ENCODE results near the gene RDM1. TPM values are rescaled to one million over a fixed set of nuclear protein-coding genes. Genes with fewer than 3 reads are reported as not detected.

Gene RDM1
- total and polyA plus RNA-seq, 4 donors = not detected

- 39 to 45% methylated on average over 8 of the region's 8 CpGs for WGBS, 2 donors
- DNase-seq (peak; percentile 74 to 82), ATAC-seq (ENCODE audit: low FRiP score) (peak; percentile 72)
- intact Hi-C loops (cut with DNase I) = loop anchor here (10.0 kb wide), 2 partner anchors 175 to 515 kb away; partner anchors contain the start of gene ZNHIT3 (in 2 of the 2)
- Histone ChIP-seq H3K4me3 (ENCODE audit: low read length in 2 of 2) (no peak overlapping the region), H3K4me1 (ENCODE audit: control insufficient read depth in 1 of 2, insufficient read depth in 2 of 2, low read length in 2 of 2) (no peaks in the 10 kb centered on the region), H3K9me3 (ENCODE audit: control insufficient read depth, low read length) (no peaks in the 10 kb centered on the region), H3K27me3 (ENCODE audit: control insufficient read depth in 1 of 2, insufficient read depth in 2 of 2, low read length in 1 of 2) (no peaks in the 10 kb centered on the region), H3K27ac (ENCODE audit: low read depth in 1 of 2, low read length in 2 of 2) (no peak overlapping the region), H3K36me3 (ENCODE audit: control insufficient read depth in 1 of 2, insufficient read depth in 2 of 2, low read length in 1 of 2) (no peaks in the 10 kb centered on the region)
These were observed 39.2 kb upstream of the RDM1 start for GRCh38 chr17:35969558-35970380.

DNA sequence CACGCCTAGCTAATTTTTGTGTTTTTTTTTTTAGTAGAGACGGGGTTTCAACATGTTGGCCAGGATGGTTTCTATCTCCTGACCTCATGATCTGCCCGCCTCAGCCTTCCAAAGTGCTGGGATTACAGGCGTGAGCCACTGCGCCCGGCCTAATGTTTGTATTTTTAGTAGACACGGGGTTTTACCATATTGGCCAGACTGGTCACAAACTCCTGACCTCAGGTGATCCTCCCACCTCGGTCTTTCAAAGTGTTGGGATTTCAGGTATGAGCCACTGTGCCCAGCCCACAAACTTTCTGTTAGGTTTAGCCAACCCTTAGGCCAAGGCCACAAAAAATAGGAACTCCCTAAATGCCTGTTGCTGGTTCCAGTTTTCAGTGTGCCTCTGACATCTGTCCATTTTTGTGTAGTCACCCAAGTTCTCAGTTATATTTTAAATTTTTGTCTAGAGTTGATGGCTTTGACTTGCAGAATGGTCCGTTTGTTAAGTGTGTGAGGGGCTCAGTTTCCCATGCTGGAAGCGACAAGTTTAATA is 38.0 kb upstream of the RDM1 start:
- no peak for ATAC-seq (ENCODE audit: low FRiP score)

GRCh38 chr17:35965272-35965671 is 34.7 kb upstream of the RDM1 start:
- H3K27ac ChIP-seq (ENCODE audit: low read depth in 1 of 2, low read length in 2 of 2) = no peak overlapping the region
- 89 to 90% methylated on average over 7 of the region's 7 CpGs for WGBS, 2 donors
- ATAC-seq (ENCODE audit: low FRiP score) (no peak), DNase-seq (no peak)
- H3K9me3 ChIP-seq (ENCODE audit: control insufficient read depth, low read length) = no peaks in the 10 kb centered on the region
- intact Hi-C loops (cut with DNase I) = loop anchor here (10.0 kb wide), 2 partner anchors 180 to 520 kb away; partner anchors contain the start of gene ZNHIT3 (in 2 of the 2)
- H3K36me3 ChIP-seq (ENCODE audit: control insufficient read depth in 1 of 2, insufficient read depth in 2 of 2, low read length in 1 of 2) = no peaks in the 10 kb centered on the region
- H3K27me3 ChIP-seq (ENCODE audit: control insufficient read depth in 1 of 2, insufficient read depth in 2 of 2, low read length in 1 of 2) = no peaks in the 10 kb centered on the region
- no peak overlapping the region for H3K4me3 ChIP-seq (ENCODE audit: low read length in 2 of 2)
- H3K4me1 ChIP-seq (ENCODE audit: control insufficient read depth in 1 of 2, insufficient read depth in 2 of 2, low read length in 2 of 2) = no peaks in the 10 kb centered on the region

More for the DNA sequence above, 38.0 kb upstream of the RDM1 start:
- H3K9me3 ChIP-seq (ENCODE audit: control insufficient read depth, low read length) = no peaks in the 10 kb centered on the region
- H3K4me3 ChIP-seq (ENCODE audit: low read length in 2 of 2) = no peak overlapping the region
- intact Hi-C loops (cut with DNase I) = loop anchor here (10.0 kb wide), 2 partner anchors 176 to 516 kb away; partner anchors contain the start of gene ZNHIT3 (in 2 of the 2)
- no peaks in the 10 kb centered on the region for H3K27me3 ChIP-seq (ENCODE audit: control insufficient read depth in 1 of 2, insufficient read depth in 2 of 2, low read length in 1 of 2)
- WGBS, 2 donors = 80 to 81% methylated on average over 10 of the region's 10 CpGs
- no peaks in the 10 kb centered on the region for H3K36me3 ChIP-seq (ENCODE audit: control insufficient read depth in 1 of 2, insufficient read depth in 2 of 2, low read length in 1 of 2)
- no peak for DNase-seq
- no peaks in the 10 kb centered on the region for H3K4me1 ChIP-seq (ENCODE audit: control insufficient read depth in 1 of 2, insufficient read depth in 2 of 2, low read length in 2 of 2)
- H3K27ac ChIP-seq (ENCODE audit: low read depth in 1 of 2, low read length in 2 of 2) = no peak overlapping the region

DNA sequence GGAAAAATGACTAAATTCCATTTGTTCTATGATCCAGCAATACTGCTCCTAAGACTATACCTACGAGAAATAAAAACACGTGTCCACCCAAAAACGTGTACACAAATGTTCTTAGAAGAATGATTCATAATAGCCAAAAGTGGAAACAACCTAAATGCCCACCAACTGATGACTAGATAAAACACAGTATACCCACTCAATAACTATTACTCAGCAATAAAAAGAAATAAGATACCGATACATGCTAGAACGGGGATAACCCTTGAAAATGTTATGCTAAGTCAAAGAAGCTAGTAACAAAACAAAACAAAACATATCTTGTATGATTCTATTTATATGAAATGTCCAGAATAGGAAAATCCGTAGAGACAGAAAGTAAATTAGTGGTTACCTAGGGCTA is 33.1 kb upstream of the RDM1 start:
- 67% methylated on average over 6 of the region's 6 CpGs for WGBS, 2 donors
- no peaks in the 10 kb centered on the region for H3K4me1 ChIP-seq (ENCODE audit: control insufficient read depth in 1 of 2, insufficient read depth in 2 of 2, low read length in 2 of 2)
- ATAC-seq (ENCODE audit: low FRiP score) = no peak

GRCh38 chr17:35953720-35954119 is 23.1 kb upstream of the RDM1 start:
- intact Hi-C loops (cut with DNase I) = loop anchor here in 1 of 2 donors (10.0 kb wide), 1 partner anchor 51 kb away; the partner anchor contains the start of gene CCL15
- no peaks in the 10 kb centered on the region for H3K9me3 ChIP-seq (ENCODE audit: control insufficient read depth, low read length)
- no peak for ATAC-seq (ENCODE audit: low FRiP score)
- no peak for DNase-seq
- 52 to 56% methylated on average over 7 of the region's 7 CpGs for WGBS, 2 donors
- H3K4me1 ChIP-seq (ENCODE audit: control insufficient read depth in 1 of 2, insufficient read depth in 2 of 2, low read length in 2 of 2) = no peaks in the 10 kb centered on the region
- H3K36me3 ChIP-seq (ENCODE audit: control insufficient read depth in 1 of 2, insufficient read depth in 2 of 2, low read length in 1 of 2) = no peaks in the 10 kb centered on the region
- no peak overlapping the region for H3K27ac ChIP-seq (ENCODE audit: low read depth in 1 of 2, low read length in 2 of 2)
- no peak overlapping the region for H3K4me3 ChIP-seq (ENCODE audit: low read length in 2 of 2)
- no peaks in the 10 kb centered on the region for H3K27me3 ChIP-seq (ENCODE audit: control insufficient read depth in 1 of 2, insufficient read depth in 2 of 2, low read length in 1 of 2)

More for the DNA sequence above, 33.1 kb upstream of the RDM1 start:
- Histone ChIP-seq H3K4me3 (ENCODE audit: low read length in 2 of 2) (no peak overlapping the region), H3K9me3 (ENCODE audit: control insufficient read depth, low read length) (no peaks in the 10 kb centered on the region), H3K36me3 (ENCODE audit: control insufficient read depth in 1 of 2, insufficient read depth in 2 of 2, low read length in 1 of 2) (no peaks in the 10 kb centered on the region), H3K27me3 (ENCODE audit: control insufficient read depth in 1 of 2, insufficient read depth in 2 of 2, low read length in 1 of 2) (no peaks in the 10 kb centered on the region), H3K27ac (ENCODE audit: low read depth in 1 of 2, low read length in 2 of 2) (no peak overlapping the region)
- no peak for DNase-seq
- intact Hi-C loops (cut with DNase I) = loop anchor here (10.0 kb wide), 2 partner anchors 181 to 521 kb away; partner anchors contain the start of gene ZNHIT3 (in 2 of the 2)

DNA sequence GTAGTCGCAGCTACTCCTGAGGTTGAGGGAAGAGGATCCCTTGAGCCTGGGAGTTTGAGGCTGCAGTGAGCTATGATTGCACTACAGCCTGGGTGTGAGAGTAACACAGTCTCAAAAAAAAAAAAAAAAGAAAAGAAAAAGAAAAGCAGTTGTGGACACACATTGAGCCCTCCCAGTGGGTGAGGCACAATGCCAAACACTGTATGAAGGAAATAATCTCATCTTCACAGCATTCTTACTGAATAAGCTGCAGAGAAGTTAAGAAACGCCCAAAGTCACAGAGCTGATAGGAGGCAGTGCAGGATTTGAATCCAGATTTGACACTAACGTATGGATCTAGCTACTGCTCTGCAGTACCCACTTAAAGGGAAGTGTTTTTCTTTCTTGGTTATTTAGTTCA is 18.8 kb upstream of the RDM1 start:
- Histone ChIP-seq H3K27ac (ENCODE audit: low read depth in 1 of 2, low read length in 2 of 2) (no peak overlapping the region), H3K36me3 (ENCODE audit: control insufficient read depth in 1 of 2, insufficient read depth in 2 of 2, low read length in 1 of 2) (no peaks in the 10 kb centered on the region), H3K4me1 (ENCODE audit: control insufficient read depth in 1 of 2, insufficient read depth in 2 of 2, low read length in 2 of 2) (no peaks in the 10 kb centered on the region), H3K27me3 (ENCODE audit: control insufficient read depth in 1 of 2, insufficient read depth in 2 of 2, low read length in 1 of 2) (no peaks in the 10 kb centered on the region), H3K9me3 (ENCODE audit: control insufficient read depth, low read length) (no peaks in the 10 kb centered on the region), H3K4me3 (ENCODE audit: low read length in 2 of 2) (no peak overlapping the region)
- 67 to 72% methylated on average over 3 of the region's 3 CpGs for WGBS, 2 donors
- DNase-seq = no peak
- no peak for ATAC-seq (ENCODE audit: low FRiP score)
- intact Hi-C loops (cut with DNase I) = no loop called here

GRCh38 chr17:35948092-35948491 is 17.5 kb upstream of the RDM1 start:
- intact Hi-C loops (cut with DNase I) = no loop called here
- Histone ChIP-seq H3K4me3 (ENCODE audit: low read length in 2 of 2) (no peak overlapping the region), H3K27ac (ENCODE audit: low read depth in 1 of 2, low read length in 2 of 2) (no peak overlapping the region), H3K9me3 (ENCODE audit: control insufficient read depth, low read length) (no peaks in the 10 kb centered on the region), H3K36me3 (ENCODE audit: control insufficient read depth in 1 of 2, insufficient read depth in 2 of 2, low read length in 1 of 2) (no peaks in the 10 kb centered on the region), H3K27me3 (ENCODE audit: control insufficient read depth in 1 of 2, insufficient read depth in 2 of 2, low read length in 1 of 2) (no peaks in the 10 kb centered on the region), H3K4me1 (ENCODE audit: control insufficient read depth in 1 of 2, insufficient read depth in 2 of 2, low read length in 2 of 2) (no peaks in the 10 kb centered on the region)
- ATAC-seq (ENCODE audit: low FRiP score) (no peak), DNase-seq (no peak)
- WGBS, 2 donors = 92 to 93% methylated on average over 7 of the region's 7 CpGs

GRCh38 chr17:35947156-35947585 is 16.6 kb upstream of the RDM1 start:
- Histone ChIP-seq H3K4me3 (ENCODE audit: low read length in 2 of 2) (no peak overlapping the region), H3K27me3 (ENCODE audit: control insufficient read depth in 1 of 2, insufficient read depth in 2 of 2, low read length in 1 of 2) (no peaks in the 10 kb centered on the region), H3K9me3 (ENCODE audit: control insufficient read depth, low read length) (no peaks in the 10 kb centered on the region), H3K36me3 (ENCODE audit: control insufficient read depth in 1 of 2, insufficient read depth in 2 of 2, low read length in 1 of 2) (no peaks in the 10 kb centered on the region), H3K4me1 (ENCODE audit: control insufficient read depth in 1 of 2, insufficient read depth in 2 of 2, low read length in 2 of 2) (no peaks in the 10 kb centered on the region), H3K27ac (ENCODE audit: low read depth in 1 of 2, low read length in 2 of 2) (no peak overlapping the region)
- intact Hi-C loops (cut with DNase I) = no loop called here
- WGBS, 2 donors = 26 to 32% methylated on average over 12 of the region's 12 CpGs
- DNase-seq = no peak
- ATAC-seq (ENCODE audit: low FRiP score) = no peak

Data from aorta (tissue), 5 donors.